ENCODE measurements around the gene KIF3A. TPM values are rescaled to one million over a fixed set of nuclear protein-coding genes. Genes with fewer than 3 reads are reported as not detected.

Gene KIF3A
- total and polyA plus RNA-seq, 2 of the 8 experiments (the other 6 are each of a cell fraction or from before 2014, with no cell fraction given), result 3.1 to 13.1 TPM

GRCh38 chr5:132739232-132739631 is 1.9 kb upstream of the KIF3A start (continued):
- TF ChIP-seq RXRA (IDR thresholded peaks at IDR 0.05; ENCODE audit: insufficient read depth, low read depth, low read length), result no peak
- no peak for TF ChIP-seq CHD1 (IDR thresholded peaks at IDR 0.05; ENCODE audit: low read depth, low read length)
- TF ChIP-seq HDAC6 (IDR thresholded peaks at IDR 0.05; ENCODE audit: low read depth, low read length), result no peak
- no peak for TF ChIP-seq CTBP2 (IDR thresholded peaks at IDR 0.05; ENCODE audit: borderline replicate concordance, insufficient read depth, insufficient read length, low read length)
- TF ChIP-seq JUND (IDR thresholded peaks at IDR 0.05; ENCODE audit: low read length), result no peak
- no peak for TF ChIP-seq KDM4A (IDR thresholded peaks at IDR 0.05; ENCODE audit: low read depth, low read length, severe bottlenecking)
- TF ChIP-seq KDM1A (IDR thresholded peaks at IDR 0.05; ENCODE audit: borderline replicate concordance, low read length), result no peak
